Body of pancreas (tissue), 4 donors: ENCODE results near the gene HDAC11.

Source experiments
- POLR2A ChIP-seq, 3 donors: fragments of 450-650 bp; IDR thresholded peaks; one replicate each; pipeline ENCODE4 v1.6.1; 2016; ENCODE audit warnings: antibody characterized with exemption in 3 of 3, mild to moderate bottlenecking in 2 of 3
- TF ChIP-seq, protein P1 (sequence below), 7 experiments: fragments of 450-650 bp in 4 of 7; fragments of 200-600 bp in 3 of 7; sonication (generic) in 3 of 7; IDR thresholded peaks; one replicate each; pipeline ENCODE4 v1.5.1; 2016 to 2019; ENCODE audit warnings: antibody characterized with exemption in 7 of 7

GRCh38 chr3:13470894-13471574, 9.1 kb upstream of the HDAC11 start:
- TF ChIP-seq, protein P1, sequence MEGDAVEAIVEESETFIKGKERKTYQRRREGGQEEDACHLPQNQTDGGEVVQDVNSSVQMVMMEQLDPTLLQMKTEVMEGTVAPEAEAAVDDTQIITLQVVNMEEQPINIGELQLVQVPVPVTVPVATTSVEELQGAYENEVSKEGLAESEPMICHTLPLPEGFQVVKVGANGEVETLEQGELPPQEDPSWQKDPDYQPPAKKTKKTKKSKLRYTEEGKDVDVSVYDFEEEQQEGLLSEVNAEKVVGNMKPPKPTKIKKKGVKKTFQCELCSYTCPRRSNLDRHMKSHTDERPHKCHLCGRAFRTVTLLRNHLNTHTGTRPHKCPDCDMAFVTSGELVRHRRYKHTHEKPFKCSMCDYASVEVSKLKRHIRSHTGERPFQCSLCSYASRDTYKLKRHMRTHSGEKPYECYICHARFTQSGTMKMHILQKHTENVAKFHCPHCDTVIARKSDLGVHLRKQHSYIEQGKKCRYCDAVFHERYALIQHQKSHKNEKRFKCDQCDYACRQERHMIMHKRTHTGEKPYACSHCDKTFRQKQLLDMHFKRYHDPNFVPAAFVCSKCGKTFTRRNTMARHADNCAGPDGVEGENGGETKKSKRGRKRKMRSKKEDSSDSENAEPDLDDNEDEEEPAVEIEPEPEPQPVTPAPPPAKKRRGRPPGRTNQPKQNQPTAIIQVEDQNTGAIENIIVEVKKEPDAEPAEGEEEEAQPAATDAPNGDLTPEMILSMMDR (IDR thresholded peaks at IDR 0.05) = peak in 1 of 7 experiments; percentile 8
- no peak for TF ChIP-seq POLR2A (IDR thresholded peaks at IDR 0.05)
